Kidney tubule cell (primary cell): ENCODE results near the gene SLC25A22.

Experiments used
- DNase-seq: peaks from one replicate; pipeline ENCODE4 v3.0.0-alpha.2; 2018; ENCODE audit warnings: low spot score

The SLC25A22 gene

DNA sequence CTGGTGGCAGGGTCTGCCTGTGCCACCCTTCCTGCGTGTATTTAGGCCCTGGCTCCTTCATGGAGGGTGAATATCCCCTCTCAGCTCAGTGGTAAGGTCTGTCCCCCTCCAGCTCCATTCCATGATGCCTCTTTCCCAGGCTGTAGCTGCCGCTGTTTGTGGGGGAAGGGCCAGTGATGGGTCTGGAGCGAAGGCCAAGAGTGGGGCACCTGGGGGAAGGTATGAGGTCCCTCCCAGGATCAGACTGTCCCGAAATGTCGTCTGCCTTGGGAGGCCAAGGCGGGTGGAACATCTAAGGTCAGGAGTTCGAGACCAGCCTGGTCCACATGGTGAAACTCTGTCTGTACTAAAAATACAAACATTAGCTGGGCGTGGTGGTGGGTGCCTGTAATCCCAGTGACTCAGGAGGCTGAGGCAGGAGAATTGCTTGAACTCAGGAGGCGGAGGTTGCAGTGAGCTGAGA, 35.8 kb upstream of the SLC25A22 start:
- peak; percentile 54 for DNase-seq

DNA sequence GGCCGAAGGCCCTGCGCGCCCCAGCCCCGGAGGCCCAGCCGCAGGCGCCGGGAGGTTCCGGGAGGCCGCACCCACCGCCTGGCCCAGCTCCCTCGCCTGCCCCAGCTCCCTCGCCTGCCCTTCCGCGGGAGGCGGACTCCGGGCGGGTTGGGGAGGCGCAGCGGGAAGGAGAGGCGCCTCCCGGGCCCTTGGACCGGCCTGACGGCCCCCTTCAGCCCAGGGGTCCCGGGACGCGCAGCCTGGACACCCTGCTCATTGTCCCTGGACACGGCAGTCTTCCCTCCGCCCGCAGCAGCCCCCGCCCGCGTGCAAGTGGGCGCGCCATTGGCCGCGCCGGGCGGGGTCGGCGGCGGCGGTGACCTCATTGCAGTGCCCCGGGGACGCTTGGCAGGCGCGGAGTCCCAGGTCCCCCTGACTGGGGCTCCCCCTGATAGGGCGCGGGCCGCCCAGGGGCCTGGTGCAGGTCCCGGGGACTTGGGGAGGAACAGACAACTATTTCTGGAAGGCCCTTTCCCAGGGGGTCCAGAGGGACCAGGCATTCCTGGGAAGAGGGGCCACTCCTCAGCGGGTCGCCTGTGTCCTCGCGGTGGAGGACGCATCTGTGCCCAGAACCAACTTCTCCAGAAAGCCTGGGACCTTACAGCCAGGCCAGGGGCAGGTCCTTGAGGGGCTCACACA, 35.2 kb upstream of the SLC25A22 start:
- DNase-seq, result peak; percentile 70

DNA sequence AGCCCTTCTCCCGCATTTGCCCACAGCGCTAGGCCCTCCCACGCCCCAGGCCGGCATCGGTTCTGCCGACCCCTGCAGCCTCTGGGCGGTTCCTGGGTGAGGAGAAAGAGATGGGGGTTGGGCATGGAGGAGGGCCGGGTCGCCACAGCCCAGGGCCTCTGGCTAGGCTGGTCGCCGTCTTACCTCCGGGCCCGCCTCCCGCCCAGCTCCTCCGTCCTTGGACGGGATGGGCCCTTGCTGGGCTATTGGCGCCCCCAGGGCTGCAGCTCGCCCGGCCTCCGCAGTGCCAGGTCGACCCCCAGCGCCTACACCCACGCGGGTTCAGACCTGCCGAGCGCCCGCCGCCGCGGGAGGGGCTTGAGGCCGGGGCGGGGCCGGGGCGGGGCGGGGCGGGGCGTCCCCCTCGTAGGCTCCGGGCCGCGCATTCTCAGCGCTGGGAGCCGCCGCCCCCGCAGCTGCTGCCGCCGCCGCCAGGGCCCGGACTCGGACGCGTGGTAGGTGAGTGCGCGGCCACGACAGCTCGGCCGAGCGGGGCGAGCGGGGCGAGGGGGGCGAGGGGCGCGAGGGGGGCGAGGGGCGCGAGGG, 34.5 kb upstream of the SLC25A22 start, which contains the start of gene CD151:
Gene CD151, plus strand, starts transcription at position 424 of the 585 bp plus-strand sequence. CDS start 3,118 bp downstream, outside the sequence.
- DNase-seq, result peak; percentile 81

DNA sequence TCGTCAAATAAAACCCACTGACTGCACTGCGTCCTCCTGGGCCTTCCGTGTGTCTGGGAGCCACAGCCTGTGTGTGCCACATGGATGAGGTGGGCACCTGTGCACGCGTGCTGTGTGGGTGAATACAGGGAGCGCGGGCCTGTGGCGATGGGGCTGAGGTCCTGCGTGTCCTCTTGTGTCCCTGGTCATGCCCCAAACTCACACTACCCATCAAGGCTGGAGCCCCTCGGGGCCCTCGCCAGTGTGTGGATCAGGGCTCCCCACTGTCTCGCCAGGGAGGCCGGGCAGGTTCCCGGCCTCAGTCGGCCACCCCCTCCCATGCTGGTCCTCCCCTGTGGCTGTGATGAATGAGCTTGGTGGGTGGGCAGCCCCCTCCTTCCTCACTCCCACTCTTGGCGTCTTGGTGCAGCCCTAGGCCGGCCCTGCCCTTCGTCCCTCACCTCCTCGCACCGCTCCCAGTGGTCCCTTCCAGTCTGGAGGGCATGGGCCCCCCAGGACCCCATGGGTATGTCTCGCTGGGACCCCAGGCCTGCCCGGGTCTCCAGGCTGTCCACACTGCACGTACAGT, 34.0 kb upstream of the SLC25A22 start:
- no peak for DNase-seq

DNA sequence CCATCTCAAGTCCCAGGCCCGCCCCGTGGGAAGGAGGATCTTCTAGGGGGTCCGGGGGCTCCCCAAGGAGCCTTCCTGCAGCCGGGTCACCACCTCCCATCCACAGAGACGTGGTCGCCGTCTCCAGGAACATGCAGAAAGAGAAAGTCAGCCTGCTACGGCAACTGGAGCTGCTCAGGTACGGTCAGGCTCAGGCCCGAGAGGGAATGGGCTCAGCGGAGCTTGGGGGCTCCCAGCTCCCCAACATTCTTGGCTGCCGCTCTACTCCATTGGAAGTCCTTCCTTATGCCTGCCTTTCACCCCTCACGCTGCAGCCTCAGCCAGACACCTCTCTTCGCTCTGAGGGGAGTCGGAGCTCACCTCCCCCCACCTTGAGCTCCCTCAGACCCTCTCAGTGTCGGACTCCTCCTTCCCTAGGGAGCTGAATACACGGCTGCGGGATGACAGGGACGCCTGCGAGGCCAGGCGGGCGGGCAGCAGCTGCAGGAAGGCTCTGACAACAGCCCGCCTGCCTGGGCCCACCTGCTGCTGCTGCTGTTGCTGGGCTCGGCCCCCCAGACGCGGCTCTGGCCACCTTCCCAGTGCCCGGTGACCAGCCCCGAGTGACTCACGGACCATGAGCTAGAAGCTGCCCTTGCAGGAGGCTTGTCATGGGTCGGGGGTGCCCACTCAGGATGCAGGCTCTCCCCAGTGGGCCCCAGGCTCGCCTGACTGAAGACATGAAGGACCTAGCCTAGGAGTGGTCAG, 33.2 kb upstream of the SLC25A22 start:
- DNase-seq, result peak; percentile 68

DNA sequence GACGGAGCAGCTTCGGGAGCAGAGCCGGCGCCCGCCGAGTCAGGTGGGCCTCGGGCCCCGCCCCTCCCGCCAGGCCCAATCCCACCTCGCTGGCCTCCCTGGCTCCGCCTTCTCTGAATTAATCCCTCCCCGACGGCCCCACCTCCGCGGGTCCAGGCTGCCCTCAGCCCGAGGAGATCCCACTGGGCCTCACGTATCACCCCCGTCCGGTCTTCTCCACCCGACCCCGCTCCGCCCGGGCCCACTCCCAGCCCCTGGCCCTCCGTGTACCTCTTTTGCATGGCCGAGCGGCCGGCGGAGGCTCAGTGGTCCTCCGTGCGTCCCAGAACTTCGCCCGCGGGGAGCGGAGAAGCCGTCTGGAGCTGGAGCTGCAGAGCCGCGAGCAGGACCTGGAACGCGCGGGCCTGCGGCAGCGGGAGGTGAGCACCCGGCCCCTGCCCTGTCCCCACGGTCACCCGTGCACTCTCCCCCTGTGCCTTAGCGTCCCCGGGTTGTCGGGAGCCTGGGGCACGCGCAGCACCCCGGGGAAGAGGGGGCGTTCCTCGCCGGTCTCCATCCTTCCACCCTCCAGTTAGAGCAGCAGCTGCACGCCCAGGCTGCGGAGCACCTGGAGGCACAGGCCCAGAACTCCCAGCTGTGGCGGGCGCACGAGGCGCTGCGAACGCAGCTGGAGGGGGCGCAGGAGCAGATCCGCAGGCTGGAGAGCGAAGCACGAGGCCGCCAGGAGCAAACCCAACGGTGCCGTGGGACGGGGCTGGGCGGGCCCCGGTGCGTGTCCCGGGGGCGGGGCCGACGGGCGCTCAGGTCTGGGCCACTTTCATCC, 32.4 kb upstream of the SLC25A22 start:
- DNase-seq, result peak; percentile 84

DNA sequence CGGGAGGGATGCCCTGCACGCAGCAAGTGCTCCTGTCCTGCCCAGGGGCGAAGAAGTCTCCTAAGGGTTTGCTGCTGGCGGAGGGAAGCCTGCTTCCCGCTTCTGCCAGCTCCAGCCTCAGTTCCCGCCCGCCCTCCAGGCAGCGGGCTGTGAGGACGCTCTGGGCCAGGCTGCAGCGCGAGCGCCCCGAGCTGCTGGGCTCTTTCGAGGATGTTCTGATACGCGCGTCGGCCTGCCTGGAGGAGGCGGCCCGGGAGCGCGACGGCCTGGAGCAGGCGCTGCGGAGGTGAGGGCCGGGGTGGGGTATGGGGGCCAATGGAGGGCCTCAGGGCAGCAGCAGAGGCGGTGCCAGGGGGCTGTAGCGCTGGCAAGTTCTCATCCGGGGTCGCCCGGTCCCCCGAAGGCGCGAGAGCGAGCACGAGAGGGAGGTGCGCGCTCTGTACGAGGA, 31.8 kb upstream of the SLC25A22 start:
- no peak for DNase-seq

DNA sequence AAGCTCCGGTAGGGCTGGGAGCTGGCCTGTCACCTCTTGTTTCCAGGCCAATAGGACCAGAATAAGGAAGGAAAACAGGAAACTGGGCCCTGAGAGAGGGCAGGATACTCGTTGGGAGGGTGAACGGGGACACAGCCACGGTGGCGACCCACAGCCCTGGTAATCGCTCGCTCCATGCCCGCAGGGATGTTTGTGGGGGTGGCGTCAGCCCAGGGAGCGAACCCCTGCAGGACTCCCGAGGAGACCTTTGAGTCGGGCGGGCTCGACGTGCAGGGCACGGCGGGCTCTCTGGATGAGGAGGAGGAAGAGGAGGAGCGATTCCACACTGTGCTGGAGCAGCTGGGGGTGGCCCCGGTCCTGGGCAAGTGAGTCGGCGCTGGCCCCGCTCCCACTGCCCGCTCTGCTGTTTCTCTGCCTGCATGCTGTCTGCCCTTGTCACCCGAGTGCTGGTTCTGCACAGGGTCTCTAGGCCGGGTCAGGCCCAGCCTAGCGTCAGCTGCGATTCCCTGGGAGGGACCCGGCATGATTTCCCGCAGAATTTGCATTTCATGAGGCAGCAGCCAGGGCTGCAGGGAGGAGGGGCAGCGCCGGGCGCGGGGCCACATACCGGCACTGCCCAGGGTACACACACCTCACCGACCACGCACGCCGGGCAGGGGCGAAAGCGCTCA, 31.2 kb upstream of the SLC25A22 start:
- peak; percentile 76 for DNase-seq

DNA sequence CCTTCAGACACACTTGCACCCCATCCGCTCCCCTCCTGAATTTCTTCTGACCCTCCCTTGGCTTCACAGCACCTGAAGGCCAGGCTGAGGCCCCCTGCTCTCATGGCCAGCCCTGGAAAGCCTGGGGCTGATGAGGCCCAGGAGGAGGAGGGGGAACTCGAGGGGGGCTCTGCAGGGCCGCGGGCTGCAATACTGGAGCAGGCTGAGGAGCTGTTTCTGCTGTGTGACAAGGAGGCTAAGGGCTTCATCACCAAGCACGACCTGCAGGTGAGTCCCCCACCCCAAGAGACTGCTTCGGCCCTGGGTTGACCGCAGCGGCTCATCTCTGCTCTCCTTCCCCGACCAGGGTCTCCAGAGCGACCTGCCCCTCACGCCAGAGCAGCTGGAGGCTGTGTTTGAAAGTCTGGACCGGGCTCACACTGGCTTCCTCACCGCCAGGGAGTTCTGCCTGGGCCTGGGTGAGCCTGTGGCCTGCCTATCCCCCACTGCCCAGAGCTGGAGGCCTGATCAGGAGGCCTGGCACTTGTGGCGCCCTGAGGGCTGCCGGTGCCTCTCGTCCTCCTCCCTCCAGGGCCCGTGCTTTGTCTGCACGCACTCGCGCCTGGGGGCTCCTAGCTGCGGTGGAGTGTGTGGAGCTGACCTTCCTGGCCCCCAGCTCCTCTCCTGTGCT, 30.6 kb upstream of the SLC25A22 start:
- DNase-seq, result no peak

DNA sequence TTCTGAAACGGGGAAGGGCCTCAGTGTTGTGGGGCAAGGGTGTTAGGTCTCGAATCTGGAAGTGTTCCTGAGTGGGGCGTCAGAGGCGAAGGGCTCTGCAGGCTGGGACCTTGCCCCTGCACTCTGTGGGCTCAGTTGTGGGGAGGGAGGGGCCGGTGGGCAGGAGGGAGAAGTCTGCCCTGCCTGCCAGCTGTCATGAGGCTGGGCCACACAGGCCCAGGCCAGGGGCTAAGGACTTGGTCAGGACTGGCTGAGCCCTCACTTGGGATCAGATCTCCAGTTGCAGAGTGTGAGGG, 29.8 kb upstream of the SLC25A22 start, which contains the start of gene CRACR2B:
Gene CRACR2B, plus strand, starts transcription at position 23 of the 296 bp plus-strand sequence. CDS start 689 bp downstream, outside the sequence.
- no peak for DNase-seq

DNA sequence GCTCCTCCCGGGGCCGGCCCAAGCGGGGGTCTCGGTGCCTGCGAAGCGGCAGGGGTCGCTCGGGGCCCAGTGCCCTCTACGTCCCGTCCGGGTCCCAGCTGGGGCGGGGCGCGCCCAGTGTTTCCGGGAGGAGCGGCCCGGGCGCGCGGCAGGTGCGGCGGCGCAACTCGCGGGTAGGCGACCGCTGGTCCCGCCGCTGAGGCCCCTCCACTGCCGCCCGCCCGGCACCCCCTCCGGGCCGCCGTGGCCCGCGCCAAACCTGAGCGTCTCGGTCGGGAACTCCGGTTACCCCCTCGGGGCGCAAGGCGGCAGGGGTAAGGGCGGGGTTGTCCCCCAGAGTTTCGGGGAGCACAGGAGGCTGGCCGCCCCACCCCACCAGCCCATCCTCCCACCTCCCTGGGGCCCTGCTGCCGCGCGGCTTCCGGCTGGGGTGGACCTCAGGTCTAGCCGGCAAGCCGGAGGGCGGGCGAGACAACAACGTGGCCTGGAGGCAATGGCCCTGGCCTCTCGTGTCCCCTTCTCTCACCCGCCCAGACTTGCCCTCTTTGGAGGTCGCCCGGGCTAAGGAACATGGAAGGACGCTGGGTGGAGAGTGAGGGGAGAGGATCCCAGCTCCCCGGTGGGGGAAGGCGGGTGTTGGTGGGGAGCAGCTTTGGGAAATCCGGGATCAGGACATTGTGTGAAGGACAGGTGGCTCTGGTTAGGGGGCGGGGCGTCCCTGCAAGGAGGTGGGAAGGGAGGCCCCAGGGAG, 29.2 kb upstream of the SLC25A22 start:
- DNase-seq, result peak; percentile 54

DNA sequence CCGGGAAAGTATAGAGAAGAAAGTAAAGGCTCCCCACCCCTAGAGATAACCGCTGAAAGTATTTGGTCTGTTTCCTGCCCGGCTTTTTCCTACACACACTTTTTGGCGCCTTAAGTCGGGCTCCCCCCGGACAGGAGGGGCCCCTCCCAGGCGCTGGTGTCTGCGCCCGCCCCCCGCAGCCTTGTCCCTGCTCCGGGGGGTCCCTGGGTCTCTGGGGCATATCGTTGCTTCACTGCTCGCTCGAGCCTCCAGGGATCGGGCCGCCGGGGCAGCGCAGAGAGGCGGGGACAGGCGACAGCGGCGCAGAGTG, 28.7 kb upstream of the SLC25A22 start:
- no peak for DNase-seq

DNA sequence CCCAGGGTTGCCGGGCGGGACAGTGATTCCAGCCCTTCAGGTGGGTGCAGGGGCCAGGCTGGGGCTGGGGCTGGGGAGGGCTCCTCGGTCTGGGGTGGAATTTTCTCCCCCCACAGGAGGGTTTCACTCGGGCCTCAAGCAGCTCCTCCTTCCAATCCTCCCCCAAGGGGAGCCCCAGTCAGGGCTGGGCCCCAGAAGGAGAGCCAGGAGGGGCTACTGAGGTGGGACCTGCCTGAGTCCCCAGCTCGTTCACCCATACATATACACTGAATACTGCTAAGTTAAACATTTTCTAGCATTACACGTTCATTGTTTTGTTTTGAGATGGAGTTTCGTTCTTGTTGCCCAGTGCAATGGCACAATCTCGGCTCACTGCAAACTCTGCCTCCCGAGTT, 28.1 kb upstream of the SLC25A22 start:
- DNase-seq, result peak; percentile 38

DNA sequence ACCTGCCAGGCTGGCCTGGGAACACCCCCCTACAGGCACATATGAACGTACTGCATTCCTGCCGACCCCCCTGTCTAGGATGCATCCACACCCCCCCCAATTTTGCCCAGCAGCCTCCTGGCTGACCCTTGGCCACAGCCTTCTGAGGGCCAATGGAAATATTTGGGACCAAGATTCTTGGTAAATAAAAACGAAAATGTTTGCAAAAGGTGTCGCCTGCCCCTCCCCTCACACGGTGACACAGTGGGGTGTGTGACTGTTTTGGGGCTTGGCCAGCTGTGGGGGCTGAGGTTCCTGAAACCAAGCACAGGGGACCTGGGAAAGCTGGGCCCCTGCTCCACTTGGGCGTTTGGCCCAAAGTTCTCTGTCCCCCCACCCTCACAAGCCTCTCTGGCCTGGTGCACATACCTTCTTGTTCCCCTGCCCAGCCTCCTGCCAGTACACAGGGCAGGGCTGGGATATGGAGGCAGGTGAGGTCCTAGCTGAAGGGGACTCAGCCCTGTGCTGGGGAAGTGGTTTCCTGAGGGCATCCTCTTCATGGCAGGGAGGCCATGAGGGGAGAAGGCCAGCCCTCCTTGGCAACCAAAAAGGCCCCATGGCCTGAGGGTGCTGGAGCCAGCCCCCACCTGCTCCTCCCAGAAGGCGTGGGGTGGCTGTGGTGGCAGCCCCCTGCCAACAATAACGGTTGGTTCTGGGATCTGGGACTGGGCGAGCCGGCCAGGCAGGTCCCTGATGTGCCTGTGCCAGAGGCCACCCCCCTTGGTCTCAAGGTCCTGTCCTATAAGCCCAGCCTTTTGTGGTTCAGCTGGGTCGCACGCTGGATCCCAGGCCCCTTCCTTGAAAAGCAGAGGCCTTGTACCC, 27.5 kb upstream of the SLC25A22 start:
- DNase-seq, result peak; percentile 10

DNA sequence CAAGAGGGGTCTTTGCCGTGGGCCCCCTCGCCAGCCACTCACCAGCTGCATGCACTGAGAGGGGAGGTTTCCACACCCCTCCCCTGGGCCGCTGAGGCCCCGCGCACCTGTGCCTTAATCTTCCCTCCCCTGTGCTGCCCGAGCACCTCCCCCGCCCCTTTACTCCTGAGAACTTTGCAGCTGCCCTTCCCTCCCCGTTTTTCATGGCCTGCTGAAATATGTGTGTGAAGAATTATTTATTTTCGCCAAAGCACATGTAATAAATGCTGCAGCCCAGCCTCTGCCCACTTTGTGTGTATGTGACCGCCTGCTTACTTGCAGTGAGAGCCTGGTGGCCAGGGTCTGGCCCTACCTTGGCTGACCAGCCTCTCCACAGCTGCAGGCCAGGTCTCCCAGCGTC, 26.9 kb upstream of the SLC25A22 start:
- peak; percentile 1 for DNase-seq

DNA sequence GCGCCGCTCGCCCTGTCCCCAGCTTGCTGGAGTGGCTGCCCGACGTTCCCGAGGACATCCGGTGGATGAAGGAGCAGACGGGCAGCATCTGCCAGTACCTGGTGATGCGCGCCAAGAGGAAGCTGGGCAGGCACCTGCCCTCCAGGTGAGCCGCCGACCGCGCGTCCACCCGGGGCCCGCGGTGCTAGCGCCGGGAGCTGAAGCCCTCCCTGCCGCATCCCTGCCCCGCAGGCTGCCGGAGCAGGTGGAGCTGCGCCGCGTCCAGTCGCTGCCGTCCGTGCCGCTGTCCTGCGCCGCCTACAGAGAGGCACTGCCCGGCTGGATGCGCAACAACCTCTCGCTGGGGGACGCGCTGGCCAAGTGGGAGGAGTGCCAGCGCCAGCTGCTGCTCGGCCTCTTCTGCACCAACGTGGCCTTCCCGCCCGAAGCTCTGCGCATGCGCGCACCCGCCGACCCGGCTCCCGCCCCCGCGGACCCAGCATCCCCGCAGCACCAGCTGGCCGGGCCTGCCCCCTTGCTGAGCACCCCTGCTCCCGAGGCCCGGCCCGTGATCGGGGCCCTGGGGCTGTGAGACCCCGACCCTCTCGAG, 26.3 kb upstream of the SLC25A22 start:
- no peak for DNase-seq

DNA sequence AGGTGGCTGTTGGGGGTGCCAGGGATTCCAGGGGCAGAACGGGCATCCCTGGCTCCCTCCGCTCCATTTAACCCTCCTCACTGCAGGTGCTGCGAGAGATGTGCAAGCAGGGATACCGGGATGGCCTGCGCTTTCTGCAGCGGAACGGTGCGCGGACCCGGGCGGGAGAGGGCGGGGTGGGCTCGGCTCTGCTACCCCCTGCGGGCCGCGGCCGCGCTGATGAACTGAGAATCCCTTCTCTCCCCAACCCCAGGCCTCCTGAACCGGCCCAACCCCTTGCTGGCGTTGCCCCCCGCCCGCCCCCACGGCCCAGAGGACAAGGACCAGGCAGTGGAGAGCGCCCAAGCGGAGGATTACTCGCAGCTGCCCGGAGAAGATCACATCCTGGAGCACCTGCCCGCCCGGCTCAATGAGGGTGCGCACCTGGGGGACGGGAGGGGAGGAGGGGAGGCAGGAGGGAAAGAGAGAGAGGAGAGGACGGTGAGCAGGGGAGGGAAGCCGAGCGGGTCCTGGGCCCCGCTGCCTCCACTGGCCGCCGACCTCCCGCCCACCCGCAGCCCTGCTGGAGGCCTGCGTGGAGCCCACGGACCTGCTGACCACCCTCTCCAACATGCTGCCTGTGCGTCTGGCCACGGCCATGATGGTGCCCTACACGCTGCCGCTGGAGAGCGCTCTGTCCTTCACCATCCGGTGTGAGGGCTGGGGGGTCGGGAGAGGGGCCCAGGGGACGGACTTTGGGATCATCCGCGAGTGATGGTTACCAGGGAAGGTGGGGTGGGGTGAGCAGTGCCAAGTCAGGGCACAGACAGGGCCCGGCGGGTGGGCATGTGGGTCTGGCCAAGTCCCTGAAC, 25.6 kb upstream of the SLC25A22 start:
- no peak for DNase-seq
